Measurements from ENCODE around the gene CBX7. TPM values are rescaled to one million over a fixed set of nuclear protein-coding genes. Genes with fewer than 3 reads are reported as not detected.

Gene CBX7
- total and polyA plus RNA-seq, 9 of the 15 experiments (the other 6 are each of a cell fraction or from before 2014, with no cell fraction given): 0.04 to 5.2 (median 2.8) TPM

- TF ChIP-seq ARID2 (IDR thresholded peaks at IDR 0.05) (0 out of 2 replicates have a peak, but pooled peaks have one; percentile 40), MAZ (CRISPR knock-in tag; conservative IDR thresholded peaks at IDR 0.05 in 1 of 2, IDR thresholded peaks at IDR 0.05 in 1 of 2) (peak in 1 of 2 experiments; percentile 61; a peak in 3 of 4 replicates), CC2D1A (IDR thresholded peaks at IDR 0.05) (peak; percentile 73), RB1 (IDR thresholded peaks at IDR 0.05; ENCODE audit: low read depth) (peak; percentile 56; the same call in 1 of the 2 replicates), XRCC5 (IDR thresholded peaks at IDR 0.05; ENCODE audit: low read depth, low read length) (0 out of 2 replicates have a peak, but pooled peaks have one; percentile 67), NFIC (IDR thresholded peaks at IDR 0.05) (no peak), CTBP1 (IDR thresholded peaks at IDR 0.05; ENCODE audit: borderline replicate concordance) (peak; percentile 86), STAG1 (CRISPR knock-in tag; IDR thresholded peaks at IDR 0.05; ENCODE audit: borderline replicate concordance) (peak; percentile 96), RAD51 (IDR thresholded peaks at IDR 0.05; ENCODE audit: borderline replicate concordance, low read depth) (no peak), NONO (IDR thresholded peaks at IDR 0.05; ENCODE audit: low read depth in 2 of 2, low read length in 1 of 2) (peak in 1 of 2 experiments; percentile 36; a peak in 1 of 4 replicates), ADNP (tag; IDR thresholded peaks at IDR 0.05) (no peak), MBD2 (IDR thresholded peaks at IDR 0.05; ENCODE audit: borderline replicate concordance, low read depth) (no peak)
- TF ChIP-seq, protein P1, sequence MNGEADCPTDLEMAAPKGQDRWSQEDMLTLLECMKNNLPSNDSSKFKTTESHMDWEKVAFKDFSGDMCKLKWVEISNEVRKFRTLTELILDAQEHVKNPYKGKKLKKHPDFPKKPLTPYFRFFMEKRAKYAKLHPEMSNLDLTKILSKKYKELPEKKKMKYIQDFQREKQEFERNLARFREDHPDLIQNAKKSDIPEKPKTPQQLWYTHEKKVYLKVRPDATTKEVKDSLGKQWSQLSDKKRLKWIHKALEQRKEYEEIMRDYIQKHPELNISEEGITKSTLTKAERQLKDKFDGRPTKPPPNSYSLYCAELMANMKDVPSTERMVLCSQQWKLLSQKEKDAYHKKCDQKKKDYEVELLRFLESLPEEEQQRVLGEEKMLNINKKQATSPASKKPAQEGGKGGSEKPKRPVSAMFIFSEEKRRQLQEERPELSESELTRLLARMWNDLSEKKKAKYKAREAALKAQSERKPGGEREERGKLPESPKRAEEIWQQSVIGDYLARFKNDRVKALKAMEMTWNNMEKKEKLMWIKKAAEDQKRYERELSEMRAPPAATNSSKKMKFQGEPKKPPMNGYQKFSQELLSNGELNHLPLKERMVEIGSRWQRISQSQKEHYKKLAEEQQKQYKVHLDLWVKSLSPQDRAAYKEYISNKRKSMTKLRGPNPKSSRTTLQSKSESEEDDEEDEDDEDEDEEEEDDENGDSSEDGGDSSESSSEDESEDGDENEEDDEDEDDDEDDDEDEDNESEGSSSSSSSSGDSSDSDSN (IDR thresholded peaks at IDR 0.05; ENCODE audit: borderline replicate concordance in 1 of 2, low read depth in 2 of 2, low read length in 2 of 2): 0 out of 4 replicates have a peak, but pooled peaks of 1 of the 2 experiments have one; percentile 50
- TF ChIP-seq, protein P2, sequence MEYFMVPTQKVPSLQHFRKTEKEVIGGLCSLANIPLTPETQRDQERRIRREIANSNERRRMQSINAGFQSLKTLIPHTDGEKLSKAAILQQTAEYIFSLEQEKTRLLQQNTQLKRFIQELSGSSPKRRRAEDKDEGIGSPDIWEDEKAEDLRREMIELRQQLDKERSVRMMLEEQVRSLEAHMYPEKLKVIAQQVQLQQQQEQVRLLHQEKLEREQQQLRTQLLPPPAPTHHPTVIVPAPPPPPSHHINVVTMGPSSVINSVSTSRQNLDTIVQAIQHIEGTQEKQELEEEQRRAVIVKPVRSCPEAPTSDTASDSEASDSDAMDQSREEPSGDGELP (CRISPR knock-in tag; IDR thresholded peaks at IDR 0.05; ENCODE audit: borderline replicate concordance): peak; percentile 45; the same call in 1 of the 2 replicates
- TF ChIP-seq, protein P3, sequence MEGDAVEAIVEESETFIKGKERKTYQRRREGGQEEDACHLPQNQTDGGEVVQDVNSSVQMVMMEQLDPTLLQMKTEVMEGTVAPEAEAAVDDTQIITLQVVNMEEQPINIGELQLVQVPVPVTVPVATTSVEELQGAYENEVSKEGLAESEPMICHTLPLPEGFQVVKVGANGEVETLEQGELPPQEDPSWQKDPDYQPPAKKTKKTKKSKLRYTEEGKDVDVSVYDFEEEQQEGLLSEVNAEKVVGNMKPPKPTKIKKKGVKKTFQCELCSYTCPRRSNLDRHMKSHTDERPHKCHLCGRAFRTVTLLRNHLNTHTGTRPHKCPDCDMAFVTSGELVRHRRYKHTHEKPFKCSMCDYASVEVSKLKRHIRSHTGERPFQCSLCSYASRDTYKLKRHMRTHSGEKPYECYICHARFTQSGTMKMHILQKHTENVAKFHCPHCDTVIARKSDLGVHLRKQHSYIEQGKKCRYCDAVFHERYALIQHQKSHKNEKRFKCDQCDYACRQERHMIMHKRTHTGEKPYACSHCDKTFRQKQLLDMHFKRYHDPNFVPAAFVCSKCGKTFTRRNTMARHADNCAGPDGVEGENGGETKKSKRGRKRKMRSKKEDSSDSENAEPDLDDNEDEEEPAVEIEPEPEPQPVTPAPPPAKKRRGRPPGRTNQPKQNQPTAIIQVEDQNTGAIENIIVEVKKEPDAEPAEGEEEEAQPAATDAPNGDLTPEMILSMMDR (IDR thresholded peaks at IDR 0.05 in 2 of 3, conservative IDR thresholded peaks at IDR 0.05 in 1 of 3; ENCODE audit: insufficient read depth in 2 of 3, low read depth in 1 of 3, low read length in 3 of 3): peak; percentile 80 to 93 (median 87)
- TF ChIP-seq, protein P4, sequence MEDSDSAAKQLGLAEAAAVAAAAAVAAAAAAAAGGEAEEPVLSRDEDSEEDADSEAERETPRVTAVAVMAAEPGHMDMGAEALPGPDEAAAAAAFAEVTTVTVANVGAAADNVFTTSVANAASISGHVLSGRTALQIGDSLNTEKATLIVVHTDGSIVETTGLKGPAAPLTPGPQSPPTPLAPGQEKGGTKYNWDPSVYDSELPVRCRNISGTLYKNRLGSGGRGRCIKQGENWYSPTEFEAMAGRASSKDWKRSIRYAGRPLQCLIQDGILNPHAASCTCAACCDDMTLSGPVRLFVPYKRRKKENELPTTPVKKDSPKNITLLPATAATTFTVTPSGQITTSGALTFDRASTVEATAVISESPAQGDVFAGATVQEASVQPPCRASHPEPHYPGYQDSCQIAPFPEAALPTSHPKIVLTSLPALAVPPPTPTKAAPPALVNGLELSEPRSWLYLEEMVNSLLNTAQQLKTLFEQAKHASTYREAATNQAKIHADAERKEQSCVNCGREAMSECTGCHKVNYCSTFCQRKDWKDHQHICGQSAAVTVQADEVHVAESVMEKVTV (CRISPR knock-in tag; IDR thresholded peaks at IDR 0.05): peak; percentile 84
Observed at GRCh38 chr22:39170825-39171622, 18.5 kb upstream of the CBX7 start (continued).

Measured in K562 (cell line).